Measurements from ENCODE around the gene ADGRD2.

- no peak for TF ChIP-seq EZH2 (IDR thresholded peaks at IDR 0.05)
- no peak for TF ChIP-seq MAX (IDR thresholded peaks at IDR 0.05)
- no peak for TF ChIP-seq CTCF (IDR thresholded peaks at IDR 0.05 in 2 of 3, conservative IDR thresholded peaks at IDR 0.05 in 1 of 3; ENCODE audit: borderline replicate concordance in 1 of 3, insufficient read depth in 1 of 3, low read depth in 2 of 3, low read length in 2 of 3)
- TF ChIP-seq POLR2A (IDR thresholded peaks at IDR 0.05; ENCODE audit: borderline replicate concordance, extremely low read depth, insufficient read depth, insufficient read length), result no peak
These were observed 55.7 kb downstream of the ADGRD2 start for GRCh38 chr9:124505901-124506346.

Measured in HCT116 (cell line).